ENCODE results near the gene SENP6. TPM values are rescaled to one million over a fixed set of nuclear protein-coding genes. Genes with fewer than 3 reads are reported as not detected.

Gene SENP6
- total and polyA plus RNA-seq, 9 of the 15 experiments (the other 6 are each of a cell fraction or from before 2014, with no cell fraction given), result 11.1 to 79.4 (median 46.8) TPM

GRCh38 chr6:75572072-75572471 lies 29.6 kb upstream of the SENP6 start (continued):
- TF ChIP-seq STAG1 (CRISPR knock-in tag; IDR thresholded peaks at IDR 0.05; ENCODE audit: borderline replicate concordance), result no peak
- TF ChIP-seq KLF13 (tag; IDR thresholded peaks at IDR 0.05; ENCODE audit: borderline replicate concordance, low read depth), result no peak

DNA sequence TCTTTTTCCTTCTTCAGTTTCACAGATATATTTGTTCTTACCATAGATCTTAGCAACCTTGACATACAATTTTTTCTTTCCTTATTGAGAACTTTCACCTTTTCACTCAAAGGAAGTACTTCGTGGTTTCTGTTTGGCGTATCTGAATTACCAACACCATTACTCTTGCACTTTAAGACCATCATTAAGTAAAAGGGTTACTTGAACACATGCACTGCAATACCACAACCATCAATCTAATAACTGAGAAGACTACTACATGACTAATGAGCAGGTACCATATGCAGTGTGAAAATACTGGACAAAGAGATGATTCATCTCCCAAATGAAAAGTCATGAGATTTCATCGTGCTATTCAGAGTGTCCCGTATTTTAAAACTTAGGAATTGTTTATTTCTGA lies 21.7 kb upstream of the SENP6 start:
- H3K27me3 ChIP-seq (ENCODE audit: control insufficient read depth in 2 of 2, insufficient read depth in 2 of 2, low read length in 2 of 2), result no peaks in the 10 kb centered on the region
- H3K4me1 ChIP-seq (replicated peaks in 1 of 2; ENCODE audit: control insufficient read depth in 2 of 2, insufficient read depth in 2 of 2, low read length in 2 of 2), result no peaks in the 10 kb centered on the region
- in situ Hi-C loops (cut with MboI) (no loop called here), intact Hi-C loops (cut with micrococcal nuclease) (no loop called here)
- H4K20me1 ChIP-seq (replicated peaks; ENCODE audit: control insufficient read depth, insufficient read depth, low read length), result no peaks in the 10 kb centered on the region
- no peak overlapping the region for H3K9ac ChIP-seq (ENCODE audit: insufficient read depth in 1 of 2, low read depth in 2 of 2, low read length in 2 of 2)
- no peak for TF ChIP-seq POU5F1 (IDR thresholded peaks at IDR 0.05; ENCODE audit: borderline replicate concordance, low read depth, low read length, partially characterized antibody)
- TF ChIP-seq ZFPM2 (CRISPR knock-in tag; IDR thresholded peaks at IDR 0.05), result no peak
- no peak for TF ChIP-seq THRA (IDR thresholded peaks at IDR 0.05)
- no peak for TF ChIP-seq ZNF668 (CRISPR knock-in tag; IDR thresholded peaks at IDR 0.05)
- TF ChIP-seq ZBTB17 (CRISPR knock-in tag; IDR thresholded peaks at IDR 0.05), result no peak
- no peak for TF ChIP-seq RBM25 (IDR thresholded peaks at IDR 0.05; ENCODE audit: low read depth, low read length, severe bottlenecking)
- no peak for TF ChIP-seq LARP7 (IDR thresholded peaks at IDR 0.05)
- TF ChIP-seq CHD2 (IDR thresholded peaks at IDR 0.05; ENCODE audit: low read depth, low read length), result no peak
- TF ChIP-seq CBFA2T2 (conservative IDR thresholded peaks at IDR 0.05), result no peak
- no peak for TF ChIP-seq STAT5B (CRISPR knock-in tag; IDR thresholded peaks at IDR 0.05)
- TF ChIP-seq ZFP30 (CRISPR knock-in tag; IDR thresholded peaks at IDR 0.05; ENCODE audit: borderline replicate concordance), result no peak
- no peak for TF ChIP-seq MAFG (tag; conservative IDR thresholded peaks at IDR 0.05)
- TF ChIP-seq MXD1 (CRISPR knock-in tag; IDR thresholded peaks at IDR 0.05; ENCODE audit: borderline replicate concordance, poor library complexity, severe bottlenecking), result no peak
- TF ChIP-seq, protein P1, sequence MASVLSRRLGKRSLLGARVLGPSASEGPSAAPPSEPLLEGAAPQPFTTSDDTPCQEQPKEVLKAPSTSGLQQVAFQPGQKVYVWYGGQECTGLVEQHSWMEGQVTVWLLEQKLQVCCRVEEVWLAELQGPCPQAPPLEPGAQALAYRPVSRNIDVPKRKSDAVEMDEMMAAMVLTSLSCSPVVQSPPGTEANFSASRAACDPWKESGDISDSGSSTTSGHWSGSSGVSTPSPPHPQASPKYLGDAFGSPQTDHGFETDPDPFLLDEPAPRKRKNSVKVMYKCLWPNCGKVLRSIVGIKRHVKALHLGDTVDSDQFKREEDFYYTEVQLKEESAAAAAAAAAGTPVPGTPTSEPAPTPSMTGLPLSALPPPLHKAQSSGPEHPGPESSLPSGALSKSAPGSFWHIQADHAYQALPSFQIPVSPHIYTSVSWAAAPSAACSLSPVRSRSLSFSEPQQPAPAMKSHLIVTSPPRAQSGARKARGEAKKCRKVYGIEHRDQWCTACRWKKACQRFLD (CRISPR knock-in tag; IDR thresholded peaks at IDR 0.05), result no peak
- no peak for TF ChIP-seq ZNF589 (CRISPR knock-in tag; IDR thresholded peaks at IDR 0.05; ENCODE audit: low read depth)
- TF ChIP-seq FOXP1 (CRISPR knock-in tag; IDR thresholded peaks at IDR 0.05), result no peak
- no peak overlapping the region for H3K27ac ChIP-seq (ENCODE audit: extremely low read depth, low read depth, low read length)
- H3K9me1 ChIP-seq (ENCODE audit: control insufficient read depth, insufficient read depth, low read length), result no peaks in the 10 kb centered on the region
- H3K4me3 ChIP-seq, result no peak overlapping the region
- 5% methylated on average over 4 of the region's 4 CpGs for WGBS (ENCODE audit: insufficient coverage, low coverage, missing lambda C conversion rate)
- BruUV-seq (replicated peaks), result no TSS peak
- no peaks in the 10 kb centered on the region for H3K79me2 ChIP-seq (ENCODE audit: control insufficient read depth, insufficient read depth, low read length)
- no peaks in the 10 kb centered on the region for H3K9me3 ChIP-seq (replicated peaks; ENCODE audit: control insufficient read depth, insufficient read depth, low read depth, low read length)
- FAIRE-seq (no peak), DNase-seq (ENCODE audit: extremely low read depth in 1 of 4, low spot score in 3 of 4) (no peak), ATAC-seq (0 out of 3 replicates have a peak, but pooled peaks have one; percentile 33)
- ChIA-PET CTCF (ENCODE audit: low intra/inter-chr PET ratio) (no interaction called here), POLR2A (no interaction called here)
- no peak overlapping the region for H2AFZ ChIP-seq (ENCODE audit: low read depth, low read length)
- no peak overlapping the region for H3K4me2 ChIP-seq (ENCODE audit: insufficient read depth, low read length)
- no peaks in the 10 kb centered on the region for H3K36me3 ChIP-seq (ENCODE audit: control insufficient read depth, insufficient read depth, low read length)

All from K562 (cell line).